Measurements from ENCODE around the gene TRIM25. TPM values are rescaled to one million over a fixed set of nuclear protein-coding genes. Genes with fewer than 3 reads are reported as not detected.

The TRIM25 gene
- total and polyA plus RNA-seq, 12 donors = 12.6 to 82.4 (median 56.6) TPM

DNA sequence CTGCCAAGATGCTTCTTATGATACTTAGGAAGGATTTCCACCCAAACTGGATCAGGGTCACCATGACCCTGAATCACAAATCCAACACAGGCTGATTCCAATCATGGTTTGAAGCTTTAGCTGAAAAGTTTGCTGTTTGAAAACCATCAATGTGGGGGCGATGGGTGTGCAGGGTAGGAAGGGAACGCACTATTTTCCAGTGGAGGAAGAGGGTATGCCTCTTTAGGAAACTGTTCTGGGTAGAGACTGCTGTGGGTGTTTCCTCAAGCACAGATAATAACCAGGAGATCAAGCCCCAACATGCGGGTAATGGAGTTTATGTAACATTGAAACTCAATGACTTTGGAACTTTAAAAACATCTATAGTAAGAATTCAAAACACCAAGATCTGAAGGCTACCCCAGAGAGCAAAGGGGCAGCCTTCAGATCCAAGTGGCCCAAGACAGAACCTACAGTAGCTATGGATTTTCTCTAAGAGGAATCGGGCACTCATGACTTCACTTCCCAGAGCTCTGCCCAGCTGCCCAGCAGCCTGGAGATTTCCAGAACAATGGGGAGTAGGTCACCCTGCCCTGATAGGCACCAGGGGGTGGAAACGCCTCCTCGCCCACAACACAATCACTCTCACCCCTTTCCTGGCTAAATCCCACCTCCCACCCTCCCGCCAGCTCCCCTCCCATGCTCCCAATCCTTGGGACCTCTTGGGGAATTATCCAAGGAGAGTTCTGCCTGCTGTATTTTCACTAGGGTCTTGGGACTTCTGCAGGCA, 22.8 kb downstream of the TRIM25 start:
- Histone ChIP-seq H3K4me1 (replicated peaks in 1 of 2) (no peaks in the 10 kb centered on the region), H3K36me3 (replicated peaks in 1 of 2) (peaks cover 0 to 59% of the 10 kb centered on the region in 2 donors), H3K9me3 (replicated peaks in 1 of 3) (no peaks in the 10 kb centered on the region), H3K27ac (no peak overlapping the region), H3K4me3 (no peak overlapping the region), H3K27me3 (no peaks in the 10 kb centered on the region)
- WGBS, 4 donors = 89 to 96% (median 93%) methylated on average over 5 to 7 of the region's 7 CpGs
- intact Hi-C loops (cut with DNase I) = no loop called here
- no peak for TF ChIP-seq POLR2A (IDR thresholded peaks at IDR 0.05)
- TF ChIP-seq, protein P1, sequence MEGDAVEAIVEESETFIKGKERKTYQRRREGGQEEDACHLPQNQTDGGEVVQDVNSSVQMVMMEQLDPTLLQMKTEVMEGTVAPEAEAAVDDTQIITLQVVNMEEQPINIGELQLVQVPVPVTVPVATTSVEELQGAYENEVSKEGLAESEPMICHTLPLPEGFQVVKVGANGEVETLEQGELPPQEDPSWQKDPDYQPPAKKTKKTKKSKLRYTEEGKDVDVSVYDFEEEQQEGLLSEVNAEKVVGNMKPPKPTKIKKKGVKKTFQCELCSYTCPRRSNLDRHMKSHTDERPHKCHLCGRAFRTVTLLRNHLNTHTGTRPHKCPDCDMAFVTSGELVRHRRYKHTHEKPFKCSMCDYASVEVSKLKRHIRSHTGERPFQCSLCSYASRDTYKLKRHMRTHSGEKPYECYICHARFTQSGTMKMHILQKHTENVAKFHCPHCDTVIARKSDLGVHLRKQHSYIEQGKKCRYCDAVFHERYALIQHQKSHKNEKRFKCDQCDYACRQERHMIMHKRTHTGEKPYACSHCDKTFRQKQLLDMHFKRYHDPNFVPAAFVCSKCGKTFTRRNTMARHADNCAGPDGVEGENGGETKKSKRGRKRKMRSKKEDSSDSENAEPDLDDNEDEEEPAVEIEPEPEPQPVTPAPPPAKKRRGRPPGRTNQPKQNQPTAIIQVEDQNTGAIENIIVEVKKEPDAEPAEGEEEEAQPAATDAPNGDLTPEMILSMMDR (IDR thresholded peaks at IDR 0.05) = no peak
- DNase-seq = no peak

DNA sequence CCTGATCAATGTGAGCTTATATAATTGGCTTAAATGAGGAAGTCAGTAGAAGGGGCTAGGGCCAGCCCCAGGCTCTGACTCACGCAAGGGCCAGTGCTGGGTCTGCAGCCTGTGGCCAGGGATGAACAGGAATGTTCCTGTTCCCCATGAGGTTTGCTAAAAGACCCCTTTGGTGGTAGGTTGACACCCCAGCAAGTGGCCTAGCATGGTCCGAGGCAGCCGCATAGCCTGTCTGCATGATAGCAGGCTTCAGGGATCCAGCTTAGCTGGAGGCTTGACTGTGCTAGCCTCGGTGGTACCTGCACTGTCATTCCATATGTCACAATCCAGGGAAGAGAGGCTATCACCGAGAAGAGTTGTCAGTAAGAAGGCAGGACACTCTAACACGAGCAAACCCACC, 23.5 kb downstream of the TRIM25 start:
- no peak overlapping the region for H3K4me3 ChIP-seq
- TF ChIP-seq POLR2A (IDR thresholded peaks at IDR 0.05) = no peak
- TF ChIP-seq, protein P1 (IDR thresholded peaks at IDR 0.05) = no peak
- H3K9me3 ChIP-seq (replicated peaks in 1 of 3) = no peaks in the 10 kb centered on the region
- H3K4me1 ChIP-seq (replicated peaks in 1 of 2) = no peaks in the 10 kb centered on the region
- intact Hi-C loops (cut with DNase I) = no loop called here
- H3K36me3 ChIP-seq (replicated peaks in 1 of 2) = peaks cover 0 to 52% of the 10 kb centered on the region in 2 donors
- no peak overlapping the region for H3K27ac ChIP-seq
- no peak for DNase-seq
- no peaks in the 10 kb centered on the region for H3K27me3 ChIP-seq
- 90 to 100% (median 95%) methylated on average over 1 to 6 of the region's 6 CpGs; no CpG with 5 or more reads in 1 of the 4 donors for WGBS, 4 donors

DNA sequence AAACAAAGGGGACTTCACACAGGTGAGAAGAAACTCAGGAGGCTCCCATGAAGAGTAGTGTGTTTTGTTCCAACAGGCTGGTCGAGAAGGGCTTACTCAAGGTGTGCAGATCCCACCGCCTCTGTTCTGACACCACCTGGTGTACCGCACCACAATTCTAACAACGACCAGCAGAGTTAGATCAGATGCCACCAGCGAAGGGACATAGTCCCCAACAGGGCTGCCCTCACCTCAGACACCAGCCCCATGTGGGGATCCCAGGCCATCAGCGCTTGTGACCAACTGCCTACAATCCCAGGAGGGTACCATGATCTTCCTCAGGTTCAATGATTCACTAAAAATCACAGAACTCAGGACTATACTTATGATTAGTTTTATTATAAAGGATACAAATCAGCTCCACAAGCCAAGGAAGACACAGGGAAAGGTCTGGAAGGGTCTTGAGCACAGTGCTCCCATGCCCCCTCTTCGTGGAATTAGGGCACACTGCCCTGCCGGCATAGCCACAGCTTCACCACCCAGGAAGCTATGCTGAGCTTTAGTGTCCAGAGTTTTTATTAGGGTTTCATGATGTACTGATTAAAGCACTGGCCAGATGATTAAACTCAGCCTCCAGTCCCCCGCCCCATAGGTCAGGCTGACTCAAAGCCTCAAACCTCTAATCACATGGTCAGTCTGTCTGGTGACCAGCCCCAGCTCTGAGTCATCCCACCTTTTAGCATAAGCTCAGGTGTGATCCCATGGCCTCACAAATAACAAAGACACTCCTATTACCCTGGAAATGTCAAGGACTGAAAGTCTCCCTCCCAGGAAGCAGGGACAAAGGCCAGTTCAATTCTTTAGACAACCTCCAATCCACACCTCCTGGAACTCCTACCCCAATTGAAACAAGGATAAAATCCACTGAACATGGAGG, 26.0 kb downstream of the TRIM25 start:
- Histone ChIP-seq H3K4me1 (replicated peaks in 1 of 2) (no peaks in the 10 kb centered on the region), H3K36me3 (replicated peaks in 1 of 2) (peaks cover 0 to 26% of the 10 kb centered on the region in 2 donors), H3K9me3 (replicated peaks in 1 of 3) (no peaks in the 10 kb centered on the region), H3K27ac (no peak overlapping the region), H3K27me3 (no peaks in the 10 kb centered on the region), H3K4me3 (no peak overlapping the region)
- intact Hi-C loops (cut with DNase I) = no loop called here
- TF ChIP-seq, protein P1 (IDR thresholded peaks at IDR 0.05) = no peak
- no peak for TF ChIP-seq POLR2A (IDR thresholded peaks at IDR 0.05)
- no peak for DNase-seq
- WGBS, 4 donors = 97 to 99% (median 98%) methylated on average over 8 to 9 of the region's 9 CpGs

DNA sequence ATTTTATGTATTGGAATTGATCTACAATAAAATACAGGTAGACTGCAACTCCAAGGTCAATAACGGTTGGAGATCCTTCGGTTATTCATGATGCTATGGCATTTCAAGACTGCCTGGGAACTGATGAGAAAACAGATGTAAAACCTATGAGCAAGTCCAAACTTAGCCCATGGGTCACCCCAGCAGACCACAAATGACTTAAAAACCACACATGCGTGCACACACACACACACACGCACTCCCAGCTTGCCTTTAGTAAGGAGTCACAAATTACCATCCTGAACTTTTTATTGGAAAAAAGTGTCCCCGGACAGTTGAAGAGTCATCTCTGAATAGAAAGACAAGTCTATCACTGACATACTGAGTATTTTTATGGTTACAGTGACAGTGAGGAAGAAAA, 26.7 kb downstream of the TRIM25 start:
- Histone ChIP-seq H3K4me3 (no peak overlapping the region), H3K9me3 (replicated peaks in 1 of 3) (no peaks in the 10 kb centered on the region), H3K27me3 (no peaks in the 10 kb centered on the region), H3K4me1 (replicated peaks in 1 of 2) (no peaks in the 10 kb centered on the region), H3K36me3 (replicated peaks in 1 of 2) (peaks cover 0 to 19% of the 10 kb centered on the region in 2 donors), H3K27ac (no peak overlapping the region)
- TF ChIP-seq, protein P1 (IDR thresholded peaks at IDR 0.05) = no peak
- no peak for TF ChIP-seq POLR2A (IDR thresholded peaks at IDR 0.05)
- no peak for DNase-seq
- 96 to 98% (median 97%) methylated on average over 5 of the region's 5 CpGs for WGBS, 4 donors
- intact Hi-C loops (cut with DNase I) = no loop called here

Data from adrenal gland (tissue), 12 donors.